Sigmoid colon (tissue), 3 donors: ENCODE data around the gene RNF182.

ENCODE experiments used
- POLR2A ChIP-seq, 2 donors: fragments of 450-650 bp; IDR thresholded peaks; one replicate each; pipeline ENCODE4 v1.6.1; 2016; ENCODE audit warnings: antibody characterized with exemption in 2 of 2, mild to moderate bottlenecking in 2 of 2, moderate library complexity in 2 of 2
- TF ChIP-seq, protein P1 (sequence below), 4 experiments: fragments of 450-650 bp in 3 of 4; fragments of 200-600 bp in 1 of 4; IDR thresholded peaks; one replicate each; pipeline ENCODE4 v1.5.1; 2016 to 2019; ENCODE audit warnings: antibody characterized with exemption in 4 of 4, mild to moderate bottlenecking in 3 of 4, moderate library complexity in 2 of 4

DNA sequence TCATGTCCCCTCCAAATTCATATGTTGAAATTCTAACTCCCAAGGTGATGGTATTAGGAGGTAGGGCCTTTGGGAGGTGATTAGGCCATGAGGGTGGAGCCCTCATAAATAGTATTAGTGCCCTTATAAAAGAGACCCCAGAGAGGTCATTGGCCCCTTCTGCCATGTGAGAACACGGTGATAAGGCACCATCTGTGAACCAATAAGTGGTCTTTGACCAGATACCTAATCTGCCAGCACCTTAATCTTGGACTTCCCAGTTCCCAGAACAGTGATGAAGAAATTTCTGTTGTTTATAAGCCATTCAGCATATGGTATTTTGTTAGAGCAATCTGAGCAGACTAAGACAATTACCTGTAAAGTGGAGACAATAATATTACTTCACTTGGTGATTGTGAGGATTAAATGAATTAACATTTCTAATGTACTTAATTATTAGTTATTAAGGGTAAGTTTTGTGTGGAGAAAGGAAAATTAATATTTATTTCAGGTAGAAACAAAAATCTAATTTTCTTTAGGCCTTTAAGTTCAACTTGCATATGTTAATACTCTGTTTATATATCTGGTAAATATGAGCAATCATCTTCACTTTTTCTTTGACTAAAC is 7.1 kb downstream of the RNF182 start:
- no peak for TF ChIP-seq POLR2A (IDR thresholded peaks at IDR 0.05)
- TF ChIP-seq, protein P1, sequence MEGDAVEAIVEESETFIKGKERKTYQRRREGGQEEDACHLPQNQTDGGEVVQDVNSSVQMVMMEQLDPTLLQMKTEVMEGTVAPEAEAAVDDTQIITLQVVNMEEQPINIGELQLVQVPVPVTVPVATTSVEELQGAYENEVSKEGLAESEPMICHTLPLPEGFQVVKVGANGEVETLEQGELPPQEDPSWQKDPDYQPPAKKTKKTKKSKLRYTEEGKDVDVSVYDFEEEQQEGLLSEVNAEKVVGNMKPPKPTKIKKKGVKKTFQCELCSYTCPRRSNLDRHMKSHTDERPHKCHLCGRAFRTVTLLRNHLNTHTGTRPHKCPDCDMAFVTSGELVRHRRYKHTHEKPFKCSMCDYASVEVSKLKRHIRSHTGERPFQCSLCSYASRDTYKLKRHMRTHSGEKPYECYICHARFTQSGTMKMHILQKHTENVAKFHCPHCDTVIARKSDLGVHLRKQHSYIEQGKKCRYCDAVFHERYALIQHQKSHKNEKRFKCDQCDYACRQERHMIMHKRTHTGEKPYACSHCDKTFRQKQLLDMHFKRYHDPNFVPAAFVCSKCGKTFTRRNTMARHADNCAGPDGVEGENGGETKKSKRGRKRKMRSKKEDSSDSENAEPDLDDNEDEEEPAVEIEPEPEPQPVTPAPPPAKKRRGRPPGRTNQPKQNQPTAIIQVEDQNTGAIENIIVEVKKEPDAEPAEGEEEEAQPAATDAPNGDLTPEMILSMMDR (IDR thresholded peaks at IDR 0.05): no peak
